Caco-2 (cell line): Measurements from ENCODE around the gene ATAD3C. TPM values are rescaled to one million over a fixed set of nuclear protein-coding genes. Genes with fewer than 3 reads are reported as not detected.

Experiments used
- BruUV-seq: library from RNA; stranded (reverse); fragments of 400-500 nt; replicated peaks from 2 replicates; lab custom pipeline; 2021; lab: Mats Ljungman, UMichigan
- CTCF ChIA-PET: fragments of 300-600 bp; sonication (Branson Sonifier 250); formaldehyde crosslinking; loops from one replicate; lab custom pipeline; 2022; ENCODE audit warnings: antibody characterized with exemption; lab: Charles Lee
- POLR2A ChIA-PET: fragments of 300-600 bp; sonication (Branson Sonifier 250); formaldehyde crosslinking; loops from one replicate; lab custom pipeline; 2022; ENCODE audit warnings: antibody characterized with exemption; lab: Charles Lee
- DNase-seq, 2 experiments: peaks; one replicate each; pipeline versions ENCODE4 v3.0.0 to v3.0.0-alpha.2; 2020 to 2022
- H3K27me3 ChIP-seq: replicated peaks from 2 replicates; pipeline ENCODE4 v1.6.0; 2011; ENCODE audit warnings: low read length; ENCODE audit not compliant: control insufficient read depth, insufficient read depth
- H3K36me3 ChIP-seq: 2 replicates; pipeline ENCODE4 v1.5.1; 2011; ENCODE audit warnings: low read length; ENCODE audit not compliant: control insufficient read depth, insufficient read depth
- H3K4me1 ChIP-seq: fragments of 250-450 bp; sonication (Bioruptor Pico); 2 replicates; pipeline ENCODE4 v1.5.1; 2020; ENCODE audit warnings: mild to moderate bottlenecking
- H3K4me3 ChIP-seq: 2 replicates; pipeline ENCODE4 v1.5.1; 2011; ENCODE audit warnings: low read depth, mild to moderate bottlenecking, control low read depth, low read length
- H3K9me3 ChIP-seq: fragments of 250-450 bp; sonication (Bioruptor Pico); 2 replicates; pipeline ENCODE4 v1.5.1; 2020; ENCODE audit warnings: mild to moderate bottlenecking, moderate library complexity
- H3K27ac Mint-ChIP-seq: one replicate; pipeline ENCODE4 v1.8.0; 2022; ENCODE audit warnings: mixed read lengths; ENCODE audit not compliant: unreplicated experiment
- H3K27me3 Mint-ChIP-seq: one replicate; pipeline ENCODE4 v1.8.0; 2022; ENCODE audit warnings: mixed read lengths; ENCODE audit not compliant: insufficient read depth, unreplicated experiment
- H3K36me3 Mint-ChIP-seq: one replicate; pipeline ENCODE4 v1.8.0; 2022; ENCODE audit warnings: mild to moderate bottlenecking, mixed read lengths; ENCODE audit not compliant: insufficient read depth, unreplicated experiment
- H3K4me1 Mint-ChIP-seq: one replicate; pipeline ENCODE4 v1.8.0; 2022; ENCODE audit warnings: low read depth, mixed read lengths; ENCODE audit not compliant: unreplicated experiment
- H3K4me3 Mint-ChIP-seq: one replicate; pipeline ENCODE4 v1.8.0; 2022; ENCODE audit warnings: mild to moderate bottlenecking, moderate library complexity, mixed read lengths; ENCODE audit not compliant: unreplicated experiment
- H3K9me3 Mint-ChIP-seq: one replicate; pipeline ENCODE4 v1.8.0; 2022; ENCODE audit warnings: mixed read lengths; ENCODE audit not compliant: unreplicated experiment
- intact Hi-C: fragments of 100-400 bp; cut with micrococcal nuclease; formaldehyde crosslinking; loops from one replicate; pipeline ENCODE4 v1.10.0; 2022; ENCODE audit not compliant: unreplicated experiment
- total RNA-seq: library from RNA; stranded (reverse); gene quantifications from 2 replicates; pipeline ENCODE4 v1.2.3, GENCODE V29; 2022
- TF ChIP-seq, protein P1 (sequence below), 2 experiments: fragments of 200-600 bp in 1 of 2; IDR thresholded peaks; 1 replicate in 1 of 2; 2 replicates in 1 of 2; pipeline versions ENCODE4 v1.5.1 to v1.8.0; 2011 to 2022; ENCODE audit warnings: antibody characterized with exemption in 1 of 2, control low read depth in 1 of 2, inconsistent platforms in 1 of 2, low read depth in 1 of 2, low read length in 1 of 2, mild to moderate bottlenecking in 1 of 2, moderate library complexity in 1 of 2; ENCODE audit not compliant: insufficient read depth in 1 of 2, severe bottlenecking in 1 of 2, unreplicated experiment in 1 of 2

ATAD3C gene
- total RNA-seq, 1 experiment from 2014 or later, result 0.95 TPM

DNA sequence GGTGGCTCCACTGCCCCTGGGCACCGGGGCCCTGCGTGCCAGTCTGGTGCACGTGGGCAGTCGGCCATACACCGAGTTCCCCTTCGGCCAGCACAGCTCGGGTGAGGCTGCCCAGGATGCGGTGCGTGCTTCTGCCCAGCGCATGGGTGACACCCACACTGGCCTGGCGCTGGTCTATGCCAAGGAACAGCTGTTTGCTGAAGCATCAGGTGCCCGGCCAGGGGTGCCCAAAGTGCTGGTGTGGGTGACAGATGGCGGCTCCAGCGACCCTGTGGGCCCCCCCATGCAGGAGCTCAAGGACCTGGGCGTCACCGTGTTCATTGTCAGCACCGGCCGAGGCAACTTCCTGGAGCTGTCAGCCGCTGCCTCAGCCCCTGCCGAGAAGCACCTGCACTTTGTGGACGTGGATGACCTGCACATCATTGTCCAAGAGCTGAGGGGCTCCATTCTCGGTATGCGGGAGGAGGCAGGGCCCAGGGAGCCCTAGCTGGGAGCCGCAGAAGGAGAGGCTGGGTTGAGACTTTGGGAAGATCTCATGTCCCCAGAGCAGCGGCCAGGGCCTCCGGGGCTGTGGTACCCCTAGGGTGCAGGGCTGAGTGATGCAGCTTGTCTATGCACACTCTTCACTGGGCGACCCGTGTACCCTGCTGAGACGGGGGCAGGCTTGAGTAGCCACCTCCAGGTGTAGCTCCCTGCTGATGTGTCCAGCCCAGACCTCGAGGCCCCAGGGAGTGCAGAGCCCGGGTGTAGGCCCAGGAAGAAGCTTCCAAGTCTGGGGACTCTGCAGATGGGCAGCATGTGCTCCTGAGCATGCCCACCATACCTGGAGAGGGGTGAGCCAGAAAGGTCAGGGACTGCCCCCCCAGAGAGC, 12.2 kb upstream of the ATAD3C start:
- Histone ChIP-seq H3K27me3 (no peaks in the 10 kb centered on the region), H3K4me3 (no peak overlapping the region), H3K4me1 (peaks cover 49% of the 10 kb centered on the region), H3K36me3 (no peaks in the 10 kb centered on the region), H3K9me3 (no peaks in the 10 kb centered on the region)
- H3K4me3 Mint-ChIP-seq, result peak overlapping the region; percentile 74
- POLR2A ChIA-PET, result interaction anchor here (0.8 to 1.0 kb wide), 2 partner anchors 30 to 62 kb away, joined by 3 to 6 read pairs; partner anchors contain the start of genes AURKAIP1 and MRPL20
- BruUV-seq, result no TSS peak
- peaks cover 14% of the 10 kb centered on the region for H3K36me3 Mint-ChIP-seq
- CTCF ChIA-PET, result no interaction called here
- no peaks in the 10 kb centered on the region for H3K4me1 Mint-ChIP-seq
- H3K27ac Mint-ChIP-seq, result no peak overlapping the region
- TF ChIP-seq, protein P1, sequence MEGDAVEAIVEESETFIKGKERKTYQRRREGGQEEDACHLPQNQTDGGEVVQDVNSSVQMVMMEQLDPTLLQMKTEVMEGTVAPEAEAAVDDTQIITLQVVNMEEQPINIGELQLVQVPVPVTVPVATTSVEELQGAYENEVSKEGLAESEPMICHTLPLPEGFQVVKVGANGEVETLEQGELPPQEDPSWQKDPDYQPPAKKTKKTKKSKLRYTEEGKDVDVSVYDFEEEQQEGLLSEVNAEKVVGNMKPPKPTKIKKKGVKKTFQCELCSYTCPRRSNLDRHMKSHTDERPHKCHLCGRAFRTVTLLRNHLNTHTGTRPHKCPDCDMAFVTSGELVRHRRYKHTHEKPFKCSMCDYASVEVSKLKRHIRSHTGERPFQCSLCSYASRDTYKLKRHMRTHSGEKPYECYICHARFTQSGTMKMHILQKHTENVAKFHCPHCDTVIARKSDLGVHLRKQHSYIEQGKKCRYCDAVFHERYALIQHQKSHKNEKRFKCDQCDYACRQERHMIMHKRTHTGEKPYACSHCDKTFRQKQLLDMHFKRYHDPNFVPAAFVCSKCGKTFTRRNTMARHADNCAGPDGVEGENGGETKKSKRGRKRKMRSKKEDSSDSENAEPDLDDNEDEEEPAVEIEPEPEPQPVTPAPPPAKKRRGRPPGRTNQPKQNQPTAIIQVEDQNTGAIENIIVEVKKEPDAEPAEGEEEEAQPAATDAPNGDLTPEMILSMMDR (IDR thresholded peaks at IDR 0.05; ENCODE audit: insufficient read depth in 1 of 2, low read depth in 1 of 2, low read length in 1 of 2, severe bottlenecking in 1 of 2, unreplicated experiment in 1 of 2), result no peak
- H3K9me3 Mint-ChIP-seq, result no peaks in the 10 kb centered on the region
- no peaks in the 10 kb centered on the region for H3K27me3 Mint-ChIP-seq
- intact Hi-C loops, result no loop called here
- no peak for DNase-seq

DNA sequence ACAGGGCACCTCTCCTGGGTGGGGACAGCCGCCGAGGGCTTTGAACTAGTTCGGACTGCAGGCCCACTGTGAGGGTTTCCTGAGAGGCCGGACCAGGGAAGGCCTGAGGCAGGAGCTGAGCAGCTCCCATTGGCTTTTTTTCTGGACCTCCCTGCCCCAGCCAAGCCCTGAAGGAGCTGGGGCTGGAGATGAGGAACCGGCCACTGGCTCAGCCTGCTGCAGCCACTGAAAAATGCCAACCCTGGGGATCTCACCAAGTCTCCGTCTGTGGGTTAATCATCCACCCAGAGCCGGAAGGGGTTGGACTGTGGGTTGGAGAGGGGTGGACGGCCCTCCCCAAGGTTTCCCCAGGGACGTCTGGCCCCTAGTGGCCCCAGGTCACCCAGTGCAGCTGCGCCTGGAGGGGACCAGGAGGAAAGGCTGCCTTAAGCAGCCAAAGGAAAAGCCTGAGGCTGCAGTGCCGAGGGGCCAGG, 11.5 kb upstream of the ATAD3C start:
- ChIA-PET POLR2A (interaction anchor here (0.8 to 1.0 kb wide), 2 partner anchors 31 to 63 kb away, joined by 3 to 6 read pairs; partner anchors contain the start of genes AURKAIP1 and MRPL20), CTCF (no interaction called here)
- peak; percentile 82 for DNase-seq
- no peaks in the 10 kb centered on the region for H3K36me3 ChIP-seq
- no TSS peak for BruUV-seq
- no peaks in the 10 kb centered on the region for H3K27me3 Mint-ChIP-seq
- no peak overlapping the region for H3K4me3 Mint-ChIP-seq
- TF ChIP-seq, protein P1 (IDR thresholded peaks at IDR 0.05; ENCODE audit: insufficient read depth in 1 of 2, low read depth in 1 of 2, low read length in 1 of 2, severe bottlenecking in 1 of 2, unreplicated experiment in 1 of 2), result peak in 1 of 2 experiments; percentile 47
- peaks cover 14% of the 10 kb centered on the region for H3K36me3 Mint-ChIP-seq
- no peaks in the 10 kb centered on the region for H3K9me3 Mint-ChIP-seq
- no peaks in the 10 kb centered on the region for H3K4me1 Mint-ChIP-seq
- H3K27ac Mint-ChIP-seq, result no peak overlapping the region
- intact Hi-C loops, result no loop called here
- no peaks in the 10 kb centered on the region for H3K9me3 ChIP-seq
- H3K4me1 ChIP-seq, result peaks cover 43% of the 10 kb centered on the region
- no peaks in the 10 kb centered on the region for H3K27me3 ChIP-seq
- H3K4me3 ChIP-seq, result no peak overlapping the region

DNA sequence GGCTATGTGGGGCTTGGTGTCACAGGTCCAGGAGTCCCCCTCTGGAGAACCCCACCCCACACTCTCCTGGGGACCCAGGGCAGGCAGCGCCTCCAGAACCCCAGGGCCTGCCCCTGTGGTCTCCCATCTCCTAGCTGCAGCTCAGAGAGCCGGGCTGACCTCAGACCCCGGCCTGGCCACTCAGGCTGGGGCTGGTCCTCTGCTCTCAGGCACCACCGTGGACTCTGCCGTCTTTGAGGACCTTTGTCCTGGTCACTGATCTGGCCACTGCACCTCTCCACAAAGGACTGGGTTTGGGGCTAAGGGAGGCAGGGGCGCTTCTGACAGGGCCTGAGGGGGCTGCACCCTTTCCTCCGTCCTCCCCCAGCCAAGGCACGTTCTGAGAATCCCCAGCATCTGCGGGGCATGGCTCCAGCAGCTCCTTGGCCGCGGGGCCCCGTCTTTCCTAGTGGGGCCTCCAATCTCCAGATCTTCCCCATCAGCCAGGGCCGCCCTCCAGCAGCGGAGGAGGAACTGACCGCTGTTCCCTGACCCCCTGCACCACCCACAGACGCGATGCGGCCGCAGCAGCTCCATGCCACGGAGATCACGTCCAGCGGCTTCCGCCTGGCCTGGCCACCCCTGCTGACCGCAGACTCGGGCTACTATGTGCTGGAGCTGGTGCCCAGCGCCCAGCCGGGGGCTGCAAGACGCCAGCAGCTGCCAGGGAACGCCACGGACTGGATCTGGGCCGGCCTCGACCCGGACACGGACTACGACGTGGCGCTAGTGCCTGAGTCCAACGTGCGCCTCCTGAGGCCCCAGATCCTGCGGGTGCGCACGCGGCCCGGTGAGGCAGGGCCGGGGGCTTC, 10.7 kb upstream of the ATAD3C start:
- no peaks in the 10 kb centered on the region for H3K9me3 Mint-ChIP-seq
- no TSS peak for BruUV-seq
- no peak overlapping the region for H3K27ac Mint-ChIP-seq
- no peaks in the 10 kb centered on the region for H3K36me3 ChIP-seq
- no peaks in the 10 kb centered on the region for H3K9me3 ChIP-seq
- no peak overlapping the region for H3K4me3 Mint-ChIP-seq
- POLR2A ChIA-PET, result interaction anchor here (1.0 kb wide), 1 partner anchor 63 kb away, joined by 6 read pairs; the partner anchor contains the start of gene AURKAIP1
- intact Hi-C loops, result no loop called here
- DNase-seq, result no peak
- TF ChIP-seq, protein P1 (IDR thresholded peaks at IDR 0.05; ENCODE audit: insufficient read depth in 1 of 2, low read depth in 1 of 2, low read length in 1 of 2, severe bottlenecking in 1 of 2, unreplicated experiment in 1 of 2), result no peak
- H3K4me1 ChIP-seq, result peaks cover 35% of the 10 kb centered on the region
- H3K27me3 ChIP-seq, result no peaks in the 10 kb centered on the region
- no peaks in the 10 kb centered on the region for H3K27me3 Mint-ChIP-seq
- peaks cover 14% of the 10 kb centered on the region for H3K36me3 Mint-ChIP-seq
- no peaks in the 10 kb centered on the region for H3K4me1 Mint-ChIP-seq
- H3K4me3 ChIP-seq, result no peak overlapping the region
- CTCF ChIA-PET, result no interaction called here
